KG1 (cell line): Measurements from ENCODE around the gene MAP2.
"Not testable (repeated sequence)": the region's sequence is repeated elsewhere in the genome, so short reads cannot be mapped to it uniquely, and the experiment has no call there.

ENCODE experiments used
- DNase-seq: peaks from one replicate; lab custom pipeline; 2025; lab: John Stamatoyannopoulos, UW

Gene MAP2

GRCh38 chr2:209476367-209477208, 52.7 kb downstream of the MAP2 start:
- no peak for DNase-seq

- not testable (repeated sequence) for DNase-seq
Measured at GRCh38 chr2:209492296-209492695, 68.4 kb downstream of the MAP2 start.

GRCh38 chr2:209495068-209495620, 71.3 kb downstream of the MAP2 start:
- DNase-seq = not testable (repeated sequence)

GRCh38 chr2:209495855-209496585, 72.2 kb downstream of the MAP2 start:
- DNase-seq = no peak

GRCh38 chr2:209496586-209496982, 72.7 kb downstream of the MAP2 start:
- no peak for DNase-seq

GRCh38 chr2:209498614-209499013, 74.8 kb downstream of the MAP2 start:
- DNase-seq = no peak

GRCh38 chr2:209499069-209499468, 75.2 kb downstream of the MAP2 start:
- DNase-seq = no peak

- DNase-seq = no peak
Measured at GRCh38 chr2:209501579-209501978, 77.7 kb downstream of the MAP2 start.

GRCh38 chr2:209505410-209505809, 81.6 kb downstream of the MAP2 start:
- DNase-seq = no peak

GRCh38 chr2:209508255-209508654, 84.4 kb downstream of the MAP2 start:
- no peak for DNase-seq

GRCh38 chr2:209511637-209512036, 87.8 kb downstream of the MAP2 start:
- DNase-seq = no peak

GRCh38 chr2:209512971-209513370, 89.1 kb downstream of the MAP2 start:
- no peak for DNase-seq

- no peak for DNase-seq
Measured at GRCh38 chr2:209517436-209517835, 93.6 kb downstream of the MAP2 start.

- no peak for DNase-seq
Measured at GRCh38 chr2:209519271-209519670, 95.4 kb downstream of the MAP2 start.

- no peak for DNase-seq
Measured at GRCh38 chr2:209519906-209520305, 96.1 kb downstream of the MAP2 start.

GRCh38 chr2:209523041-209523740, 99.3 kb downstream of the MAP2 start:
- DNase-seq = no peak

- no peak for DNase-seq
Measured at GRCh38 chr2:209523867-209524266, 100.0 kb downstream of the MAP2 start.

GRCh38 chr2:209525331-209525730, 101.5 kb downstream of the MAP2 start:
- DNase-seq = no peak

- no peak for DNase-seq
Measured at GRCh38 chr2:209525834-209526281, 102.0 kb downstream of the MAP2 start.

GRCh38 chr2:209526561-209526960, 102.7 kb downstream of the MAP2 start:
- DNase-seq = no peak

GRCh38 chr2:209529579-209529978, 105.7 kb downstream of the MAP2 start:
- no peak for DNase-seq

GRCh38 chr2:209532321-209532720, 108.5 kb downstream of the MAP2 start:
- no peak for DNase-seq
